Fibroblast of skin of scalp (primary cell): ENCODE data around the gene LRFN5.

Experiments used
- DNase-seq: peaks from one replicate; pipeline ENCODE4 v3.0.0-alpha.2; 2013

The LRFN5 gene

GRCh38 chr14:41773536-41774279 lies 167.0 kb downstream of the LRFN5 start:
- DNase-seq = no peak

DNA sequence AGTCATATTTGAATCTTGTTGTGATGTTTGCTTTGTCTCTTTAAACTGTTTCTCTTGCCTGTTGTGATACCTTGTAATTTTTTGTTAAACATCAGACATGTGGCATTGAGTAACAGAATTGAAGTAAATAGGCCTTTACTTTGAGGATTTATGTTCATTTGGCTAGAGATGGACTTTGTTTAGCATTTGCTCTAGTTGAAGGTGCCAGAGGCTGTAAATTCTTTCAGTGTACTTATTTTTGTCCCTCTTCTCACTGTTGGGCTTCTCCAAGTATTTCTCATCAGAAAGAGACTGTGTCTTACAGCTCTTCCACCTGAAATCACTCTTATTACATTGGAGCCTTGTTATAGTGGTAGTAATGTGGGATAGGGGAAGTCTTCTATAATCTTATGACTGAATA lies 175.8 kb downstream of the LRFN5 start:
- no peak for DNase-seq

- no peak for DNase-seq
These were observed 176.7 kb downstream of the LRFN5 start for GRCh38 chr14:41783403-41783802.

DNA sequence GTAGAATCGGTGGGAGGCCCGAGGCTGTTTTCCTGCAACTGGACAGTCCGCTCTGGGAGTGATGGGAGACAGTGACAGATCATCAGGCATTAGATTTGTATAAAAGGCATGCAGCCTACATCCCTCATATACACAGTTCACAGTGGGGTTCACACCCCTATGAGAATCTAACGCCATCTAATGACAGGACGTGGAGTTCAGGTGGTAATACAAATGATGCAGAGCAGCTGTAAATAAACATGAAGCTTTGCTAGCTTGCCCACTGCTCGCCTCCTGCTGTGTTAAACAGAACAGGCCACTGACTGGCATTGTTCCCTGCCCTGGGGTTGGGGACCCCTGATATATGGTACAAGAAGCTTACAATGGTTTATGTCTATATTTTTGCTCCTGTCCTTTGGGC lies 179.0 kb downstream of the LRFN5 start:
- no peak for DNase-seq

DNA sequence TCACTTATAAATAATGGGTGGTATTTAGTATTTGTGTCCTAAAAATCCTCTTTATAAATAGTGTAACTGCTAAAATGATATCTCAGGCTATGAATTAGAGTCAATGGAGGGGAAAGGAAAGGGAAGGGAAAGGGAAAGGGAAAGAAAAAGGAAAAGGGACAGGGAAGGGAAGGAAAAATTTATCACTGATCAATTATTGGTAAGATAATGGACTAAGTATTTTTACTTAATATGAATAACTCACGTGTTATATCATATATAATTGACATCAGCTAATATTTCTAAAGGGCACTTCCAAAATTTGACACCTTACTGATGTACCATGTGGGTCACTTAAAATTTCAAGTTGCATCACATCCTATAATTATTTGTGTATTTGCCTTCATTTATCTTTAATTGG lies 193.1 kb downstream of the LRFN5 start:
- DNase-seq = no peak

GRCh38 chr14:41805633-41806032 lies 199.0 kb downstream of the LRFN5 start:
- DNase-seq = no peak

- no peak for DNase-seq
These were observed 199.8 kb downstream of the LRFN5 start for GRCh38 chr14:41806366-41806975.

- DNase-seq = no peak
These were observed 203.7 kb downstream of the LRFN5 start for GRCh38 chr14:41810362-41810761.

- DNase-seq = peak; percentile 21
These were observed 210.9 kb downstream of the LRFN5 start for GRCh38 chr14:41817626-41818025.

- no peak for DNase-seq
These were observed 217.8 kb downstream of the LRFN5 start for GRCh38 chr14:41824441-41824840.

- DNase-seq = no peak
These were observed 218.9 kb downstream of the LRFN5 start for GRCh38 chr14:41825622-41826021.

DNA sequence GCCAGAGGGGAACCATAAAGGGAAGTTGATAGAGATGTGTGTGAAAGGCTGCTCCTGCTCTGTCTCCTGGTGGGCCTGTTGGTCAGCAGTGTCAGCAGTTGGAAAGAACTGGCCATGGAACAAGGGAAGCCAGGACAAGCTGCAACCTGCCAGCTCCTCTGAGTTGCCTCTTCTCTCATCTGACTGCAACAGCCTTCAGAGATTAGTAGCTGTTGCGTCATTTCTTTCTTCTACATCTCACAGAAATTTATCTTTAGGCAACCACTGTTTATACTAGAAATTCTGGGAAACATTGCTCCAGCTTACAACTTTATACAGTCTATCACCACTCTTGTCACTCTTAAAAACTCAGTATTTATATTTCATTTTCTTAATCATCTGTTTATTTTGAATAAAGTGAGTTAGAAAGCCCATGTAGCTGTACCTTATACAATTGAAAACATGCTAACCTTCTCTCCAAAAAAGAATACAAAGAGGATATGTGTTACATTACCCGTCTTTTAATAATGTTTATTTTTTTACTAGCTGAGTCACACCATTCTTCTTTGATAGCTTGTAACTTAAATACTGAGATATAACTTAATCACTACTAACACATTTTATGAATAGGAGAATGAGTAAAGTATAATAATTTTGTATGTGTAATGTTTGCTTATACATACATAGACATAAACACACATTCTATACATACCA lies 224.2 kb downstream of the LRFN5 start:
- DNase-seq = peak; percentile 23

- no peak for DNase-seq
These were observed 233.0 kb downstream of the LRFN5 start for GRCh38 chr14:41839661-41840060.

DNA sequence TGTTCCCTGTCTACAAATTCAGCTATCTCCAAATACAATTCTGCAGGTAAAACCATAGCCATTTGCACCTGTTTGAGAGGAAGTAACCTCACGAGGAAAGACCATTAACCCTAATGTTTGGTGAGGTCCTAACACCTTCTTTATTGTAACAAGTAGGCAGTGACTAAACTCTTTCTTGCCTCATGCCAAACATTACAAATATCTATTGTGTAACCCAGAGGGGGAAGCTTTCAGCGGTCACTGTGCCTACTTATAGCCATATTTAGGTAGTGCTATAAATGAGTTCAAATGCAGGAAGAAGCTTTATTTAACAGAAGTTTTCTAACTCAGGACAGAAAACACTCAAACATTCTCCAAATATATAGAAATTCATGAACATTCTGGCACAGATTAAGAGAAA lies 252.7 kb downstream of the LRFN5 start:
- DNase-seq = no peak

DNA sequence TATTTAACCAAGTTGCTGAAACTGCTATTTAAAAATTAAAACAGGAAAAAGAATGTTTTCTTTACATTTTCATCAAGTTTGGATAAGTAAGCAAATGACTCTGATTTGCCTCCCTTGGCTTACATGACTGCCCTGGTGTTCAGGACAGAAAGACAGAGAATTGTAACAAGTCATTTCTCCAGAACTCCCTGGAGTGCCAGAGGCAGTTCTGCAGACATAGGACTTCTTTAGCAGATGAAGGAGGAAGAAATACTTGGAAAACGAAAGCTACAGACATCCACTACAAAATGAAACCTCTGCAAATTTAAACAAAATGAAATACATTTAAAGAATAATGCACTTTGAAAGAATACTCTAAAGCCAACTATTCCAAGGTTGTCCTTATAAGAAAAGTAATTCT lies 253.9 kb downstream of the LRFN5 start:
- no peak for DNase-seq

DNA sequence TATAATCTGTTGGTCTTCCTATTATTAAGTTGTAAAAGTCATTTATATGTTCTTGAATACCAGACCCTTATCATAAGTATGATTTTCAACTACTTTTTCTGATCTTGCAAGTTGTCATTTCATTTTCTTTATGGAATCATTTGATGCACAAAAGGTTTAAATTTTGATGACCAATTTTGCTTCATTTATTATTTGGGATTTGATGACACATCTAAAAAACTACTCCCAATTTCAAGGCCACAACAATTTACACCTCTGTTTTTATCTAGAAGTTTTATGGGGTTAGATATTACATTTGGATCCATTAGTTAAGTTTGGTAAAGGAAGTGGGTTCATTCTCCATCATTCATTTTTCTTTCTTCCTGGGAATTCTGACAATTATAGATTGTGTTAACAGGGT lies 259.2 kb downstream of the LRFN5 start:
- DNase-seq = no peak

GRCh38 chr14:41868396-41868795 lies 261.7 kb downstream of the LRFN5 start:
- peak; percentile 71 for DNase-seq

DNA sequence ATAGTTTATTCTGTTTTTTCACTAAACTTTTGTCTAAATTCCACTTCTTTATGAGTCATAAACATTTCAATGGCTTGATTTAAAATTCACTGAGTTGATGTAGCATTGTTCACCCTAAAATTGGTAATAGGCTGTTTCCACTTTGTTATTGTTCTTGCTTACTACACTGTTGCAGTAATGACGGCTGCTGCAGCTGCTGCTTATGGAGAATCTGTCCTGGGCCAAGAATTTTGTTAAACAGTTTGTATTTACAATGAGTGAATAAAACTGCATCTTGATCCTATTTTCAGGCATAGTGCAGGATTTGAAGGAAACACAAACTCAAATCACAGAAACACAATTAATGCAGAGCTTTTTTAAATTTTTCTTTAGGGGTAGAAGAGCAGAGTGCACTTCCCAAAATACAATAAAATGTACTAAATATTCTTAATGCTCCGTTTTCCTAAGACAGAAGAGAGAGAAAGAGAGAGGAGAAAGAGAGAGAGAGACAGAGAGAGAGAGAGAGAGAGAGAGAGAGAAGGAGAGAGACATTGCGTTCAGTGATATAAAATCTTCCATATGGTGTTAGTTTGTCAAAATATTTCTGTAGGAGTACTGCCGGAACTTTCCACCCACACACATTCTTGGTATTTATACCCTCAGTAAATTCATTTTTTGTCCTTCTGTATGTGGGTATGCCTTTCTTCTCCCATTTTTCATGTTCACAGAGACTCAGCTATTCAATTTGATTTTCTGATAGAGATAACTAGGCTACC lies 266.4 kb downstream of the LRFN5 start:
- peak; percentile 67 for DNase-seq

- peak; percentile 86 for DNase-seq
These were observed 267.1 kb downstream of the LRFN5 start for GRCh38 chr14:41873686-41874317.

GRCh38 chr14:41875116-41875515 lies 268.4 kb downstream of the LRFN5 start:
- no peak for DNase-seq

- no peak for DNase-seq
These were observed 271.6 kb downstream of the LRFN5 start for GRCh38 chr14:41878321-41878720.

GRCh38 chr14:41891624-41892023 lies 284.9 kb downstream of the LRFN5 start:
- DNase-seq = no peak

DNA sequence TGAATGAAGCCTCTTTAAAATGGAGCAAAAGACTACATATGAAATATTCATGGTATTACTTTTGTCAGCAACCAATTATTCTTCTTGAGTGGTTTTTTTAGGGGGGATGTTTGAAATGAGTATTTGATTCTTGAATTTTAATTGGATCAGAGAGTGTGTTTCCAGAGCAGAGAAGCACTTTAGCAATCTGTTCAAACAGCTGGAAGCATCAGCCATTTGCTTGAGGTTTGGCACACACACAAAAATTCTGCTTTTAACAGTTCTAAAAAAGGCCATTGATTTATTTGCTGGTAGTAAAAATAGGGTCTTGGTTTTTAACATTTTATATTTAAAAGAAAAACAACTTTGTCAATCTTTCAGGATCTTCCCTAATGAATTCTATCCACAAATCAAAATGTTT lies 292.7 kb downstream of the LRFN5 start:
- peak; percentile 50 for DNase-seq
